ENCODE results near the gene DNAJB9.

The DNAJB9 gene

DNA sequence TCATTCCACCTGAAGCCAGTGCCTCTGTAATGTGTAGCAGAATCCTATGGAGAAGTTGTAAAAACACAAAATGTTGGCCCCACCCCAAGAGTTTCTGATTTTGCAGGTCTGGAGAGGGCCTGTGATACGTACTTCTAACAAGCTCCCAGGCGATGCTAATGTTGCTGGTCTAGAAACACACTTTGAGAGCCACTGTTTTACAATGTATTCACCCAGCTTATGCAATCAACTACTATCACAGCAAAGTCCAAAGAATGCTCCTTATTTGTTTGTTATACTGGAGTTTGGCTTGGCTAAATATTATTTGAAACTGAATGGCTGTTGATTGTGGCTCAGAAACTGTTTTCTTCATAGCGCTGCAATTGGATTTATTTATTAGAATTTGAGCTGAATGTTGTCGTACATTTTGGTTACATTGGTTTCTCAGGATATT, 44.3 kb downstream of the DNAJB9 start:
- peaks cover 1% of the 10 kb centered on the region for H3K27me3 Mint-ChIP-seq
- H3K36me3 Mint-ChIP-seq, result no peaks in the 10 kb centered on the region
- H3K4me3 Mint-ChIP-seq, result no peak overlapping the region
- H3K27ac Mint-ChIP-seq, result no peak overlapping the region
- no peaks in the 10 kb centered on the region for H3K4me1 Mint-ChIP-seq
- no peaks in the 10 kb centered on the region for H3K9me3 Mint-ChIP-seq

DNA sequence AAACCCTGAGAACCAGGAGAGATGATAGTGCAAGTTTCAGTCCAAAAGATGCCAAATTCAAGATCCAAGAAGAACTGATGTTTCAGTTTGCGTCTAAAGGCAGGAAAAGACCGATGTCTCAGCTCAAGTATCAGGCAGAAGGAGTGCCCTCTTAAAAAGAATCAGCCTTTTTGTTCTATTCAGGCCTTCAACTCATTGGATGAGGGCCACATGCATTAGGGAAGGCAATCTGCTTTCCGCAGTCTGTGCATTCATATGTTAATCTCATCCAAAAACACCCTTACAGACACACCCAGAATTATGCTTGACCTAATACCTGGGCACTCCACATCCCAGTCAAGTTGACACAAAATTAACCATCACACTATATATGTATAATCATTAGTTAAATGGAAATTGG, 45.2 kb downstream of the DNAJB9 start:
- peaks cover 1% of the 10 kb centered on the region for H3K27me3 Mint-ChIP-seq

DNA sequence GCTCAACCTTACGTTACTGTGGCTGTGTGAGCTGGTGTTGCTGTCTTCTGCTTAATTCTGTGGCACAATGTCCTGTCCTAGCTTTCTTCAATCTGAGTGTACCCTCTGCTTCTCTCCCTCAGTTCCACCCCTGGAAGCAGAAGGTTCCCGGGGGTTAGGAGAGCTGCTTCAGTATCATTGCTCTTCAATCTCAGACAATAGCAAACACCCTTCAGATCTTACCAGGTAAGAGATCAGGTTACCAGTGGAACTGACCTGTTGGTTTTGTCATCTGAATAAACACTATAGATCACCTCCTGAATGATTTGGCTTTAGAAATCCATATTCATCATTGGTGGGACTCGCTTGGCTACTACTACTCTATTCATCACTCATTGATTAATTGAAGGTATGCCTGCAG, 48.4 kb downstream of the DNAJB9 start:
- Mint-ChIP-seq H3K27ac (no peak overlapping the region), H3K27me3 (peaks cover 1% of the 10 kb centered on the region), H3K4me1 (no peaks in the 10 kb centered on the region), H3K4me3 (no peak overlapping the region), H3K36me3 (no peaks in the 10 kb centered on the region), H3K9me3 (no peaks in the 10 kb centered on the region)

More for the DNA sequence above, 45.2 kb downstream of the DNAJB9 start:
- Mint-ChIP-seq H3K9me3 (no peaks in the 10 kb centered on the region), H3K27ac (no peak overlapping the region), H3K4me3 (no peak overlapping the region), H3K36me3 (no peaks in the 10 kb centered on the region), H3K4me1 (no peaks in the 10 kb centered on the region)

DNA sequence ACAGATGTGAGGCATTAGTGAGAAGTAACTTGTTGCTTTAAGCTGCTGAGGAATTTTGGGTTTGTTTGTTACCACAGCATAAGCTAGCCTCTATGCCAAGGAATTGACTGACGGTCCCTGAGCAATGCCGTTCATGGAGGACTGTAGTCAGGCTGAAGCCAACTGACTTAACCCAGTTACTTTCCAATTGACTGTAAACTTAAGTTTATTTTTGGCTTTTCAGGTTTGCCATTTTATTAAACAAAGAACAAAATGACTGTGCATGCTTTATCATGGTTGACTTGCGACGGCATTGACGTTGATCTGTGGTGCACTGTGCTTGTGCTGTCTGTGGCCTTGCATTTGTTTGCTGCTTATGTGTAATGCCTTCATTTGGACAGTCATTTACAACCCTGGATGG, 53.5 kb downstream of the DNAJB9 start:
- Mint-ChIP-seq H3K36me3 (no peaks in the 10 kb centered on the region), H3K27me3 (peaks cover 6% of the 10 kb centered on the region), H3K9me3 (no peaks in the 10 kb centered on the region), H3K27ac (no peak overlapping the region), H3K4me3 (no peak overlapping the region), H3K4me1 (no peaks in the 10 kb centered on the region)
